Activated CD4-positive, alpha-beta T cell treated with anti-CD3 and anti-CD28 coated beads for 48 hours (primary cell): ENCODE measurements around the gene SORCS2.

Source experiments
- DNase-seq: peaks from one replicate; pipeline ENCODE4 v3.0.0-alpha.2; 2020

SORCS2 gene

DNA sequence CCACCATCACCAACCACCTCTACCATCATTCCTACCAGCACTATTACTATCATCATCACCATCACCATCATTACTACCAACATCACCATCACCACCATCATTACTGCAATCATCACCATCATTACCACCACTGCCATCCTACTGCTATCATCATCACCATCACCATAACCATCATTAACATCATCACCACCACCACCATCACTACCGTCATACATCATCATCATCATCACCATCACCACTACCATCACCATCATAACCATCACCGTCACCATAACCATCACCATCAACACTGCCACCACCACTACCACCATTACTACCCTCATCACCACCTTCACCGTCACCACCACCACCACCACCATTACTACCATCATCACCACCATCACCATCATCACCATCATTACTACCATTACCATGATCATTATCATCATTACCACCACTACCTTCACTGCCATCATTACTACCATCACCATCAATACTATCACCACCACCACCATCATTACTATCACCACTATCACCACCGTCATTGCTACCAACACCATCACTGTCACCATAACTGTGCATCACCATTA lies 170.6 kb downstream of the SORCS2 start:
- DNase-seq = no peak

DNA sequence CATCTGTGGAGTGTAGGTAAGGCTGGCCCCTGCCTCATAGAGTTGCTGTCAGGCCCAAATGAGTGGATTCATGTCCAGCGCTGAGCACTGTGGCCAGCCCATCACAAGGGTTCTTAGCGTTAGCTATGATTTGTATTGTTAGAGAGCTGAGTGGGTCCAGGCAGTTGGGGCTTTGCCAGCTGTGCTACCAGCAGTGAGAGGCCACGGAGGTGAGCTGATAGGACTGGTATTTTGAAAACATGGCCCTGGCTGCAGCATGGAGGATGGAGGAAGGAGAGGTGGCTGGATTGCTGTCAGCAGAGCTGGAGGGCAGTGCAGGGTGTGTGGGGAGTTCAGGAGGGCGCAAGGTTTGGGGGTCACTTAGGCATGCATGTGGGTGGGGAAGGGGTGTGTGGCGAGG lies 172.6 kb downstream of the SORCS2 start:
- no peak for DNase-seq

DNA sequence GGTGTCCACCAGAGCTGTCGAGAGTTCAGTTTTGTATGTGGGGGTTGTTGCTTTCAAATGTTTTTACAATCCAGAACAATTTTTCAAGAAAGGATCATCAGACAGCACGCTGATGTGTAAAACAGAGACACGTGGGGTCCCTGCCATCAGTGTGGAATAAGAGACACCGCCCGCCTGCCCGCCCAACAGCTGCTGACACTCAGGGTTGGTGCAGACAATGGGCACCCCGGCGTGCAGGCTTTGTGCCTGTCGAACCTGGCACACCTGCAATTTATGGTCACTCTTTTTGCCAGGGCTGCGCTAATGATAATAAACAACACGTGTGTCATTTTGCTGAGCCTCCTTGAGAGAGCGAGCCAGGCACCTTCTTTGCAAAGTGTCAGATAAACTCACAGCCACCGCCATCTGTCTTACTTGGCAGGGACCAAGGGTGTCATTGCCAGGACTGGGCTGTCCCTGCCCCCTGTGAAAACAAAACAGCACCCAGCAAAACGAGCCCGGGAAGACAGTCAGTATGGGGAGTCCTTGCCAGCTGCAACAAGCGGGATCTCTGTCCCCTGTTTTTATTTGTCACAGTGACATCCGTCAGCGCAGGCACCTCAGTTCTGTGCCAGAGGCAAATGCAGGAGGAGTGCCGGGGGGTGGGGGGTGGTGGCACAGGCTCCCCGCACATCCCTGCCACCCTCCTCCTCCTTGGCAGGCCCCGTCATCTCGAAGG lies 173.3 kb downstream of the SORCS2 start:
- DNase-seq = no peak

DNA sequence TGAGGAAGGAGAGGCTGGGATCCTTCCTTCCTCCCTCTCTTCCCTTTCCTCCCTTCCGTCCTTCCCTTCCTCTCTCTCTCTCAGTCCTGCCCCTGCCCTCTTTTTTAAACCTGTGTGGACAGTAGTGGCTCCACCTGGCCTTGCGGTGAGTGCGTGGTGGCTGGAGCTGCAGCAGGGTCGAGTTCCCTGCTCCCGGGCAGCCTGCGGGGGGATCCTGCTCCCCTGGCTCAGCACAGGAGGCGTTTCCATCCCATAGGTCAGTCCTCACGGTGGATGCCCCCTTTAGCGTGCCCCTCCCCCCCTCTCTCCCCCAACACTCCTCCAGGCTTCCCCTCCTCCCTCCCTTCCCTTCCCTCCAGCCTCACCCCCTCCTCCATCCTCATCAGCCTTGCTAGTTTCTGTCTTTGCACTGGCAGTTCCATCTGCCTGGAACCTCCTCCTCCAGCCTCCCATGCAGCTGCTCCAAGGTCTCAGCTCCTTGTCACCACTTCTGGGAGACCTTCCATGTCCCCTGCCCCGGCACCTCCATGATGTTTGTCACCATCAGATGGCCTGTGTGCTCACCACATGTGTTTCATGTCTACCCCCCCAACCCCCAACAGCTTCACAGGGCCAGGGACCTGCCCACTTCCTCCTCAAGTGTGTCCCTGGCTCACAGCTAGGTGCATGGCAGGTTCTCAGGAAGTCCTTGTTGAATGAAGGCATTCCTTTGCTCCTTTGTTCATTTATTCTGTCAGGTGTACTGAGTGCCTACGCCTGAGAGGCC lies 174.0 kb downstream of the SORCS2 start:
- no peak for DNase-seq

DNA sequence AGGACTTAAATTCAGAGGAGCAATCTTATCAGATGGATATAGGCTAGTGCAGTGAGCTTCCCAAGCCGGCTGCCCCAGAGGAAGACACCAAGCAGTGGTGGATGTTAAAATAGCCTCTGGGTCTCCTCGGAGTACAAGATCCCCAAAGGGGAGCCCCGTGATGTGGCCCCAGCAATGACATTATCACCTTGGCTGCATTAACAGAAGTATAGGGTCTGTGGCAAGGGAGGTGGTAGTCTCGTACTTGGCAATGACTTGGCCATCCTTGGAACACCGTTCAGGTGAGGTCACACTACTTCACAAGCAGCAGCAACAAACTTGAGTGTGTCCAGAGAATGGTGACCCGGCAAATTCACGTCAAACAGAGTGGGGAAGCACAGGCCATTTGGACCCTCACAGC lies 174.6 kb downstream of the SORCS2 start:
- DNase-seq = no peak

DNA sequence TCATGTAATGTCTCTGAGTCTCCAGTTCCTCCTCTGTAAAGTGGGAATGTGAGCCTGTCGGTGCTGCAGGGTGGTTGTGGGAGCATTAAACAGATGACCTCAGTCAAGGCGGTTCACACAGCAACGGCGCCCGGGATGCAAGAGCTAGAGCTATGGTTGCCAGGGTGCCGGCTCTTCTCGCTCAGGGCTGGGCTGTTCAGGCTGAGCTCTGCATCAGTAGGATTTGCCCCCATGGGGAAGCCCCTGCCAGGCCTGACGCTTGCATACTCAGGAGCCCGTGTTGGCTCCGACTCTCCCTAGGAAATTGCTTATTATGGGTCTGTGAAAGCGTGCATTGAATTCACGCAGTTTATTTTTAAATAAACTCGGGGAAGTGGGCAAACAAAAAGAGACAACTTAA lies 175.1 kb downstream of the SORCS2 start:
- DNase-seq = no peak

DNA sequence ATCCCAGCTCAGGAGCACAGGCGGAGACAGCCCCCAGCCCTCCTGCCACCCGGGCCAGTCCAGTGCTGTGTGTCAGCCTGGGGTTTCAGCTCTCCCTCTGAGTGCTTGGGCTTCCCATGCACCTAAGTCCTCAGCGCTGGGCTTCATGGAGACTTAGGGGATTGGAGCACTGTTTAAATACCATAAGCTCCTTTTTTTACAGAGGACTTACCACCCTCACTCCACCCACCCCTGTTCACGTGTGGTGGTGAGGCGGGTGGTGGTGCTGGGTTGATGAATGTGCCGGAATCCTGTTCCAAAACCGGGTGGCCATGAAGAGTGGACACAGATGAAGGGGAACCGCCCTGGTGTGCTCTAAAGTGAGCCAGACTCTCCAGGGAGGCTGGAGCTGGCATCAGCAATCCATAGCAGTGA lies 175.5 kb downstream of the SORCS2 start:
- no peak for DNase-seq

DNA sequence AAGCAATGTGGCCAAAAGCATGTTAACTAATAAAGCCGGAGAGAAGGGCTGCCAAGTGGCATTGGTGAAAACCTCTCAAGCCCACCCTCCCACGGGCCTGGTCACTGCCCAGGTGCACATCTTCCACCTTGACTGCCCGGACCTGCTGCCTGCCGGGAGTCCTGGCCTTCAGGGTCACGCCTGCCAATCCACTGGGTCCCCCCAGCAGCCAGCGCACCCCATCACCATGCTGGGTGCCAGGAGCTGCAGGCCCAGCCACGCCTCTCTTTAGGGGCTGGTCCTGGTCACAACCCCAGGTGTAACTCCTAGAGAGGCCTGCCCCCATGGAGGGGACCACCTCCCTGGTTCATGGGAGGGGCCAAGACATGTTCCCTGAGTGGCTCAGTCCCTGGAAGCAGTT lies 176.0 kb downstream of the SORCS2 start:
- DNase-seq = no peak

DNA sequence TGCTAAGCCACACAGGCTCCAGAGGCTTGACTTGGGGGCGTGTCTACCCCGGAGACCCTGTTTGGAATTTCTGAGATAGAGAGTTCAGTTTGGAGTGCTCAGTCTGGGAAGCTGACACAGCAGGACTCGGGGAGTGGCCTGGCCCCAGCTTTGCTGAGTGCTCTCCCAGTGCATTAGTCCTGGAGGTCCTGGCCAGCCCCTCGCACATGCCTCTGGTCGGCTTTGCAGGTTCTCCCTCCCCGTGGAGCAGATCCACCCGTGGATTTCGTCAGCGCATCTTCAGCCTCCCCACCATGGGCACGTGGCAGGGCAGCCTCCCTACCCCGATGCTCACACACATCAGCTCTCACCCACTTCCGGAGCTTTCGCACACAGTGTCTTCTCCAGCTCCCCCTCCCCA lies 177.2 kb downstream of the SORCS2 start:
- DNase-seq = no peak

DNA sequence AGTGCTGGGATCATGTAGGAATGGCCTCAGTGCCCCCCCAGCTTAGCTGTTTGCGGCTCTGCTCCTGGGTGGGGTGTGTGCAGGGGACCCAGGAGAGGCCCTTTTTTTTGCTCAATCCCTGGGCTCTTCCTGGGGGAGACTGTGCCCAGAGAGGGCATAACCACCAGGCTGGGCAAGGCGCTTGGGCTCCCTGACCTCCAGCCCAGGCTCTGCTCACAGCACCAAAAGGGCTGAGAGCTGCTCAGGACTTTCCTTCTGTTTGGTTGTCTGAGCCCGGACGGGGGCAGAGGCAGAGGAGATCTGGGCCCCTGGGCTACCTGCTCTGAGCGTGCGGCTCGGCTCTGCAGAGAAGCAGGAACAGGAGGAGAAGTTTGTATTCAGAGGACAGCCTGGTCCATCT lies 177.7 kb downstream of the SORCS2 start:
- no peak for DNase-seq

DNA sequence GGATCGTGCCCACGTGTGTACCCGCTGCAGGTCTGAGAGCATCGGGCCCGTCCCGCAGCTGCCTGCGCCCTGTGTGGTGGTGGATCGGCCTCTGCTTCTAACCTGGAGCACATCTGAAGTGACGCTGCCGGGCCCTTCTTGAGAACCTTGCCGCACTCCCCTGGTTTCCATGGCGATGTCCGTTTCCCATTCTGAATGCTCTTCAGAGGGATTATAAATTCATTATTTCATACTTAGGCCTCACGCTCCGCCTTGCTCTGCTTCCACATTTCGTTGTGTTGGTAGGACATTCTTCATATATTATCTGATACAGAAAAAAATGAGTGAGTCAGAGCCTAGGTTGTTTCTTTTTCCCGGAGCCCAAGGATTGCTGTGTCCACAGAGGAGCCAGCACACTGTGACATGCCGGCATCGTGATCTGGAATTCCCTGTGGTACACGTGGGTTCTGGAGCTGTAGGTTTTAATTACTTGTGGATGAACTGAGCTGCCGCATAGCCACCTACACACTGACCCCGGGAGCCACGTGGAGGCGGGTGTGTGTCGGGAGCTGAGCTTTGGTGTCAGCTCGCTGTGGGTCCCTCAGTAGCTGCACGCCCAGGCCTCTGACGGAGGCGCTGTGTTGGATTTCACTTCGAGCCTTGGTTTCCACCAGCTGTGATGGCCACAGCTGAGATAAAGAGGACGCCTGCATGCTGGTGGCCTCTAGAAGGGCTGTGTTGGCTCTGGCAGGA lies 179.0 kb downstream of the SORCS2 start:
- no peak for DNase-seq

DNA sequence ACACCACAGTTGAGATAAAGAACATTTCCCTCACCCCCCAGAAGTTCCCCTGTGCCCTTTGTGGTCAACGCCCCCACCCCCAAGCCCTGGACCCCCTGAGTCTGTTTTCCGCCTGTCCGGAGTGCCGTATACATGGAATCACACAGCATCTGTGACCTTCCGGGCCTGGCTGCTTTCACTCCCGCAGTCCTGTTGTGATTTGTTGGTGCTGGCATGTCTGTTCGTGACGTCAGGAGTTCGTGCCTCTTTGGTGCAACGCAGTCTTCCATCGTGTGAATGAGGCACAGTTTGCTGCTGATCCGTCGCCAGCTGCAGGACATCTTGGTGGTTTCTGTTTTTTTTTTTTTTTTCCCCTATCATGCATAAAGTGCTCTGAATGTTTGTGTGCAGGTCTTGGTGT lies 180.3 kb downstream of the SORCS2 start:
- no peak for DNase-seq

DNA sequence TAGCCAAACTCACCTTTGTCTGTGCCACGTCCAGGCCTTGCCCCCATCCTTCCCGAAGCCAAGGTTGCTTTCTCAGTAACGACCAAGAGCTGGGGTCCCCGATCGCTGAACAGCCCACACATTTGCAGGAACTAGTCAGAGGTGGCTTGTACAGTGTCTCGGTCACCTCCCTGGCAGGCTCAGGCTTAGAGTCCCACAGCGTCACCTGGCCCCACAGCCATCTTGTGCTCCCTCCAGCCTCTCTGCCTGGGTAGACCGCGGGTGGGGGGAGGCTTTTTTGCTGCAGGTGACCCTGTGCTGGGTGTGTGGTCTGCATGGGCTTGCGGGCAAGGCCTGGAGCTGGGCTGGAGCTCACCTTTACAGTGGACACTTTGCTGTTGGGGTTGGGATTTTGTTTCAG lies 182.2 kb downstream of the SORCS2 start:
- DNase-seq = no peak

DNA sequence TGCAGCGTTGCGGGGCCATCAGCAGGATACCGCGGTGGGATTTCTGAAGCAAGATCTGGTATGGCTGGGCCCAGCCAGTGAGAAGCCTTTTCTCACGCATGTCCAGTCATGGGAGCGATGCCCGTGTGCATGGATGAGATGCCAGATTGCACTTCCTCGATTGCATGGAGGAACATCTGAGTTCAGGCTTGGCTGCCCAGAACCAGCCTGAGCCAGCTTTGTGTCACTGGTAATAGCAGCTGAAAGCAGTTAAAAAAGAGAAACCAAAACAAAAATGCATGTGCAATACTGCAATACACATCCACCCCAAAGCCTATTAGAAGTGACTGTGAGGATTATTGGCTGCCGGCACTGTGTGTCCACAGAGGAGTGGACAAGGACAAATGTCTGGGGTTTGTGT lies 183.1 kb downstream of the SORCS2 start:
- no peak for DNase-seq

DNA sequence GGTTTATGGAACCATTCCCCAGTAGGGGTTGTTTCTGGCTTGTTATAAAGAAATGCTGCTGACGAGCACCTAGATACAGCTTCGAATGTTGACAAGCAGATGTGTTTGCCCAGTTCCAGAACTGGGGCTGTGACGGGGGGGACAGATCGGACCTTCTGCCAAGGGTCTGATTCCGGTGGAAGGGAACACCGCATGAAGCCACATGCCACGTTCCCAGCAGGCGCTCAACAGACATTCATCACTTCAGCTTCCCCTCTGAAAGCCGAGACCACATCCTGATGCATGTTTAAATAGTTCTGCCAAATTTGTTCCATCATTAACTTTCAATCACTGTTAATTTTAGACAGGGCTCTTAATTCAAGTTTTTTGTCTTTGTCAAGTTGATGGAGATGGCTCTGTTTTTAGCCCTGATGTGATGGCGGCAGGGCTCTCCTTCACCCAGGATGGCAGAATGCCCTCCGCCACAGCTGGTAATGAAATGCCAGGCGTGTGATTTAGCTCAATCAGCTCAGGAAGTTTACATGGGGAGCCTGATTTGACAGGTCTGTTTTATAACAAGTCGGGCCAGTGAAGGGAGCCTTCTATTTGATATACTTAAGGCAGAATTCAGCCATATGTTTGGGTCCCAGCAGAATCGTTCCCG lies 185.0 kb downstream of the SORCS2 start:
- no peak for DNase-seq

DNA sequence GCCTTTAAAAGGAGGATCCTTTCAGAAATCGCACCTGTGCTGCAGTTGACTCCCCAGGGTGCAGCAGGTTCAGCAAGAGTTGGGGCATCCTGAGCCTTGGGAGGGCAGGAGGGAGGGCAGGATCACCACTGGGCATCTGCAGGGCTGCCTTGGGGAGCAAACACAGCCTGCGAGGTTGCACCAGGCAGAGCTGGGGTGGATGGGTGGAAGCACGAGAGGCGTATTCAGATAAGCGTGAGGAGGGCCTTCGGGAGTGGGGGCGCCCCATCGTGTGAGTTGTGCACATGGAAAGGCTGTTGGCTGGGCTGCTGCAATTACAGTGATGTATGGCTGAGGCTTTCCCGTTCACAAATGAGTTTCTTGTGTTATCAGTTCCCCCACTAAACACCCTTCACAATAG lies 186.8 kb downstream of the SORCS2 start:
- DNase-seq = no peak

DNA sequence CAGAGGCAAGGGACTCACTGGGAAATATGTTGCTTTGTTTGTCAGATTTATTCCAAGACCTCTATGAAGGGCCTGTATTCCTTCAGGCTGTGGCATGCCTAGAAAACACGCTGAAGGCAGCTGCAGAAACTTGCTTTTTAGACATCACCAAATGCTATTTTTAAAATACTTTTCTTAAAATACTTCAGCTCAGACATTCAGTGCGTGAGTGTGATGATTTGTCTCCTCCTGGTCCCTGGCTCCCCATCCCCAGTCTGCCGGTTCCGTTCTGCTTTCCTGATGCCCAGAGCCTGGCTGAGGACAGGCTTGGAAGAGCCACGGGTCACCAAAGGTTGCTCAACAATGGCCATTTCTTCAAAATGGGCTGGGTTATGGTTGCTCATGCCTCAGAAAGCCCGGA lies 187.4 kb downstream of the SORCS2 start:
- DNase-seq = no peak

DNA sequence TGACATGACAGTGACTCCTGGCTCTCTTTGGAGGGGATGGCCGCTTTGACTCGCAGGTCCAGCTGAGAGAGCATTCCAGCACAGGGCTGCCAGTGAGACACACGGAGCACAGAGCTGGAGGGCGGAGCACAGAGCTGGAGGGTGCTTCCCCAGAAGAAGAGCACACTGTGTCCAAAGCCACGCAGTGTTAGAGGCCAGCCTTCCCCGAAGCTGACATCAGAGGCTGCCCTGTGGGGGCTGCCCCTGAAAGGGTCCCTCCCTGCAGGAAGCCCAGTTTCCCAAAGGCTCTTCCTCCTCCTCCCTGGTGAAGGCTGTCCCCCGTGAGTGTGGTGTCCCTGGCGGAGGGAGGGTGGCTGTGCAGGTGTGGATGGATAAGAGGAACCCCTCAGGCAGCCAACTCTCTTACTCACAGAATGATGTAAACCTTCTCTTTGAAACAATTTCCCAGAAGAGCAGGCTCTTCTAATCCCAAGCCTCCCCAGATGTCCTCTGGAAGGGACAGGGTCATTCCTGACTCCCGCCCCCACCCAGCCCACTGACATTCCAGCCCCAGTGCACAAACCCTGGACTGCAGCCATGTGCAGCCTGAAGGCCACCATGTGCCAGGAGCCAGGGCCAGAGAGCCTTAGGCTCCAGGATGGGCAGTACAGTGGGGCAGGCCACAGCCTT lies 189.0 kb downstream of the SORCS2 start:
- no peak for DNase-seq

DNA sequence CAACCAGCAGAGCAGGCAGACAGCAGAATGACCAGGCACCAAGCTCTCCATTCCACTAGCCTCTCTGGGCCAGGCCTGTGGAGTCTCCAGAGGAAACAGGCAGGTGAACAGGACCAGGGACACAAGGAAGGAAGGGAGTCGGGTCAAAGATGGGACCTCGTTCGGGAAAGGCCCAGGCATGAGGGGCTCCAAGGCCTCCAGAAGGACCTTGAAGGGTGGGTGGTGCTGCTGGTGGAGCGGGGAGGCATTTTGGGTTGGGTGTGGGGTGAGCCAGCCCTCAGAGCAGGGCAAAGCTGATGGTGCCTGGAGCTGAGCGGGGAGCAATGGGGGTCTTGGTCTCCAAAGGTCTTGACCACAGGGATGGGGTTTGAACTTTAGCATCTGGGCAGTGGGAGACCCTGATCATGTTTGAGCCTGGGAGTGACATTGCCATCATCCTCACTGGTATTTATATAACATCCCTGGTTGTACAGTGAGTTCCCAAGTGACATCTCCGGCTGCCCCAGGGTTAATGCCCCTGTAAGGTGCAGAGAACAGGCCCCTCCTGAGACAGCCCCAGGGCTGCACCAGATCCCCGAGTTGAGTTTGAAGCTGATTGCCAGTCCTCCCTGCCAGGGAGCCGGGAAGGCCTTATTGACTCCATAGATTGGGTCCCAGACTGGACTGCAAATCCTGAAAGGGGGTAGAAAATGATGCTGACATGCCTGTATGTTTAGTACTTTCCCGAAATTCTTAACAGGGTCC lies 189.7 kb downstream of the SORCS2 start:
- no peak for DNase-seq

DNA sequence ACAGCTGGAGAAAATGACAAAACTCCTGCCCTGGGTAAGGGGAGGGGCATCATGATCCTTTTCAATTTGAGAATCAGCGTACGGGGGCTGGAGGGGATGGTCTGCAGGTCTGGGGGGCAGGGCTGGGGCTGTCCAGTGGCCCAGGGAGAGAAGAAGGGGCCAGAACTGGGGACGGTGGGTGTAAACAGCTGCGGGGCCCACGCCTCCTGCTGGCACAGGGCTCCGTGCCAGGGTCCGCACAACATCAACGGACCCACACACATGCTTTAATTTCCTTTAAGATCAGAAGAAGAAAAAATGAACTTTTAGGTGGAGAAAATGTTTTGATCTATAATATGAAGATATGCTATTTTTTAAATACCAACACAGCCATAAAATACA lies 190.3 kb downstream of the SORCS2 start:
- DNase-seq = no peak

DNA sequence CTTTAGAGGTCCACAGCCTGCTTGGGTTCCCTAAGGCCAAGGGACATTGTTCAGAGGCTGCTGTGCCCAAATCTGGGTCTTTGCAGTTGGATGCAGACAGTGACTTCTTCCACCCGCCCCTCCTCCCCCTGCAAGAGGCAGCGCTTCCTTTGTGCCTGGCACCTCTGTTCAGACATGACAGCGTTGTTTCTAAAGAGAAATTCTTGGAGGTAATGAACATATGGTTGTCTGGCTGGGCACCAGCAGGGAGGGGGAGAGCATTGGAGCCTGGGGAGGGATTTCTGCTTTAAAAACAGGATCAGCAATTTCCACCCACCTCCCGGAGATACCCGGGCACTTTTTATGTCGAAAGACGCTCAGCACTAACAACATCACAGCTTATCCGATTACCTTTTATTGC lies 190.9 kb downstream of the SORCS2 start:
- no peak for DNase-seq
